T follicular helper cell (primary cell): Measurements from ENCODE around the gene FBLN5.
A peak's percentile ranks its signal among the peaks of the same experiment; 100 is the strongest.
"Not testable (repeated sequence)": the region's sequence is repeated elsewhere in the genome, so short reads cannot be mapped to it uniquely, and the experiment has no call there.

Source experiments
- DNase-seq: peaks from one replicate; pipeline ENCODE4 v3.0.0-alpha.2; 2020; ENCODE audit warnings: low read depth

FBLN5 gene

DNA sequence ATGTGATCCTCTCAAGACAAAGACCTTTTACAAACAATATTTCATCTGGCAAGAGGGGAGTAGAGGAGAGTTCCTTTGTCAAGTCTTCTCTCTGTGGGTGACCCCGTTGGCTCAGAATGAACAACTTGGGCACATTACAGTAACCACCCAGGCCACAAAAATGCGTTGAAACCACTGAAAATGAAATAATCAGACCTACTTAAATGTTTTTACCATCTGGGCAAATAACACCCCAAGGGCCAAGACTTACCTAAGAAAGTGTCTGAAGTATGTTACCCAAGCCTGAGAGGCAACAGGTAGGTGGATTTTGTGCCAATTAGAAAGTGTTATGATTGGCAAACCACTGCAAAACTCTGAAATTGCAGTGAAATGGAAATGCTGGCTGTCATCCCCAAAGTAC lies 81.4 kb downstream of the FBLN5 start:
- no peak for DNase-seq

DNA sequence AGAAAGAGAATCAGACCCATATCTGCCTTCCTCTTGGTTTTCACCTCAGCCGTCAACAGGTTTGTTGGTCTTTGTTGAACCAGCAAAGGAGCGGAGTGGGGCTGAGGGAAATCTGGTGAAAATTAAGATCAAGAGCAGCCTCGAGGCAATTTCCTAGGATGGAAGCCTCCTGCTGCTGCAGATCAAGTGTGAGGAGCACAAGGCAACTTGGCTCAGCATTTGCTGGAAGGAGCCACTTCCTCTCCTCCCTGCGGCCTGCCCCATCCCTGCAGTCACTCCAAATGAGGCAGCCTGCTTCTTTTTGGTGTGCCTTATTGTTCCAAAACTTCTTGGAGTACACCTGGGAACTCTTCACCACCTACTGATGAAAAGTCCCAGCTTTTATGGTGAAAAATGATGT lies 85.1 kb downstream of the FBLN5 start:
- no peak for DNase-seq

GRCh38 chr14:91861091-91861490 lies 86.4 kb downstream of the FBLN5 start:
- no peak for DNase-seq

- no peak for DNase-seq
Measured at GRCh38 chr14:91860238-91860637, 87.3 kb downstream of the FBLN5 start.

- DNase-seq = no peak
Measured at GRCh38 chr14:91858536-91859275, 88.8 kb downstream of the FBLN5 start.

DNA sequence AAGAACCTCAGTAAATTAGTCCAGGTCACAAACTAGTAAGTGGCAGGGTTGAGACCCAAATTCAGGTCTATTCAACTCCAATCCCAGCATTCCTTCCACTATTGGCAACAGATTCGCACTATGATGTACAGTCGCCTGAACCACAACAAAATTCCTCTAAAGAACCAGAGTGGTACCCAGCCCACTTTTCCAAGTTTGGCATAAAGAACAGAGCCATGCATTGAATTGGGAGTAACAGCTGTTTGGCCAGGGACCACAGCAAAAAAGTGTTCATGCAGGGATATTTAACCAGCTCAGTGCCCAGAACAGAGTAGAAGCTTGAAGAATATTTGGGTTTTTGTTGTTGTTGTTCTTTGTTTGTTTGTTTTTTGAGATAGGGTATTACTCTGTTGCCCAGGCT lies 89.9 kb downstream of the FBLN5 start:
- no peak for DNase-seq

DNA sequence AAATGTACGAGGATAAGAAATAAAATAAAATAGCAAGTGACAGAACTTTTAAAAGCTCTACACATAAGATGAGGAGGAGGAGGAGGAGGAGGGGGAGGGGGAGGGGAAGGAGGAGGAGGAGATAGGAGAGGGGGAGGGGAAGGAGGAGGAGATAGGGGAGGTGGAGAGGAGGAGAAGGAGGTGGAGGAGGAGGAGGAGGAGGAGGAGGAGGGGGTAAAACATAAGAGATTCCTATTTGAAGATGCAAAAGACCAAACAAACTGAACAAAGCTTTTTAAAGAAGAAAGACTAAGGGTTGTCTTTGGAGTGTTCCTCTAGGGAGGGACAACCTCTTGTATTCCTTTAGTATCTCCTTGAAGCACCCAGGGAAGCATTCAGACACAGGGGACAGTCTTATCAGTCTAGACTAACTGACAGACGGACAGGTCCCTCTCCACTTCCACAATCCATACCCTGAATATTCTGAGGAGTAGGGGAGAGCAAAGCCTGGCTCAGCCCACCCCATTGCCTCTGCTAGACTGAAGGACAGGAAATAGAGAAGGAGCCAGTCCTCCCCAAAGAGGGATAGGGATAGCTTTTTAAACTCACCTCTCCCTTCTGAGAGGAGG lies 93.1 kb downstream of the FBLN5 start:
- no peak for DNase-seq

DNA sequence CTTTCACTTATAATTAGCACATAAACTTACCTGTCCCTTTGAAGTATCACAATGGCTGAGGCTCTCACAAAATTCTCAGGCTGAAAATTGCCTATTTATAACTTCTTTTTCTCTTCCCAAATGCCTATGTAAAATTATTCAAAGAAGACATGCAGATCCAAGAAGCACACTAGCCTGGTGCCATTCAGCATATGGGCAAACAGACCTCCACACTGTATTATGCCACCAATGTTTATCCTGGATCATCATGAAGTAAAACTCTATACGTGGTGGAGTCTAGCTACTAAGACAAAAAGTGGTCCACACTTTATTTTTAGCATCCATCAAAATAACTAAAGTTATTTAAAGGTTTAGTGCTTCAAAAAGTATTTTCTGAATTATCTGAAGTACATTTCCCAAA lies 95.9 kb downstream of the FBLN5 start:
- DNase-seq = no peak

DNA sequence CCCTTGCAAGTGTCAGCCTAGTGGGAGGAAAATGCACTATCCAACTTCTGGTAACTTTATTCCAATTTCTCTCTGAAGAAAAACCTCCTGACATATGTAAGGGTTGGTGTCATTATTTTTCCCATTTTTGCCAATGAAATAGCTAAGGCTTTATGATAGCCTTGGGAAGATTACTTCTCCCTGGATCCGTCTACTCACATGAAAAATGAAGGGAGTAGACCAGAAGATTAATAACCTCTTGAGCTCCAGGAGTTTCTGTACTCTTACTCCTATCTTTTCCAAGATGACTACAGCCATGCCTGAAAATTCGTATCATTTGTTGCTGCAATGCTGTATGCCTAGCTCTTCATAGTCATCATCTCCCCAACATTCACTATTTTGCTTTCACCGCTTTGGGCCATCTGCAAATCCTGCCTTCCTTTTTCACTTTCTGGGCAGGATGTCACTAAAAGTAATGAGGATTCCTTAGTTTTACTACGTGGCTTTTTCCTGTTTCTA lies 98.9 kb downstream of the FBLN5 start:
- DNase-seq = no peak

DNA sequence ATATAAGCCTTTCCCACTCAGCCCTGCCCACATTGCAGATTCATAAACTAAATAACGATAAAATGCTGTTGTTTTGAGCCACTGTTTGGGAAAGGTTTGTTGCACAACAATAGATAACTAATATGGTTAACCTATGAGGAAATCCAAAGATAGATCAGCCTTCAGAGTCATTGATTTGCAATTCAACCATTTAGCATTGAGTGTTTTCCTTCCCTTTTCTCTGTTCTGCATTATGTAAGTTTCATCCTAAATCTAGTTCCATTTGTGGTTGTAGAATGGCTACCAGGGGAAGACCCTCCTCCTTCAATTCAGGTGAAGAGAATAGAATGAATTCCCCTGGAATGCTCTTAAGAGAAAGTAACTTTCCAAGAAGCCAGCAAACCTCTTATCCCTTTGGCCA lies 99.8 kb downstream of the FBLN5 start:
- DNase-seq = no peak

GRCh38 chr14:91845652-91846051 lies 101.8 kb downstream of the FBLN5 start:
- no peak for DNase-seq

DNA sequence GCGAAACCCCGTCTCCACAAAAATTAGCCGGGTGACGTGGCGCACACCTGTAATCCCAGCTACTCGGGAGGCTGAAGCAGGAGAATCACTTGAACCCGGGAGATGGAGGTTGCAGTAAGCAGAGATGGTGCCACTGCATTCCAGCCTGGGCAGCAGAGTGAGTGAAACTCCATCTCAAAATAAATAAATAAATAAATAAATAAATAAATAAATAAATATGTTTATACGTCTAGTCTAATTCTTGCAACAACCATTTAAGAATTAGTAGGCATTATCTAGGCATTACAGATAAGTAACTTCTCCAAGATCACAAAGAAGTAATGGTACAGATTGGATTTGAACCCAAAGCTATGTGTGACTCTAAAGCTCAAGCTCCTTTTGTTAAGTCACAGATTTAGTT lies 102.4 kb downstream of the FBLN5 start:
- DNase-seq = not testable (repeated sequence)

DNA sequence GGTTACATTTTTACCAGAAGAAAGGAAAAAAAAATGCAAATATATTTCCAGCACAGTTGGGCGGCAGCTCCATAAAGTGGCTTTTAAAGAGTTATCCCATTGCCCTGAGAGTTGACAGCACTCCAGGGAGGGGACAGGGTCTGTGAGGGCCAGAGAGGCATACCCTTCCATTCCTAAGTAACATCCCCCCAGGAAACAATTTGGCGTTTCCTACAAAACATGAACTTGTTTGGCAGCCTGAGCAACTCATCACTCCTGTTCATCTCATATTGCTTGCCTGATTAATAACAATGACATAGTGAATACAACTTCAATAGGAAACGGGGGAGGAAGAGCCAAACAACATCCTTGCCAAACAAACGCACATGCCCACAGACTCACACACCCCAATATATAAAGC lies 103.5 kb downstream of the FBLN5 start:
- DNase-seq = no peak

GRCh38 chr14:91843437-91843836 lies 104.1 kb downstream of the FBLN5 start:
- no peak for DNase-seq

DNA sequence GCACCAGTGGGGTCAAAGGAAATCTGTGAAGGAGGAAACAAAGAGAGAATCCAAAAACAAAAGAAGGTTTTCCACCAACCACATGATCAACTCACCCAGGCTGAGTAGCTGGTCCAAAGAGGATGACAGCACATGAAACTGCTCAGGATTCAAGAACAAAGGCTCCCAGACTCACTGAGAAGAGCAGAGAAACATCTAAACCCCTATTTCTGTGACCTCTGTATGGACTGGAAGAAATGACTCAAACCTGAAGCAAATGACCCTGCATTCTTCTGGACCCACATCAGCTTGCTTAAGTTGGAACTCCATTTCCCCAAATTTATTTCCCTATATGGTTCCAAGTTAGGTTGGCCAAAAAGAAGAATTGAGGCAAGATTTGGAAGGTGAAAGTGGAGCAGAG lies 106.4 kb downstream of the FBLN5 start:
- DNase-seq = no peak

DNA sequence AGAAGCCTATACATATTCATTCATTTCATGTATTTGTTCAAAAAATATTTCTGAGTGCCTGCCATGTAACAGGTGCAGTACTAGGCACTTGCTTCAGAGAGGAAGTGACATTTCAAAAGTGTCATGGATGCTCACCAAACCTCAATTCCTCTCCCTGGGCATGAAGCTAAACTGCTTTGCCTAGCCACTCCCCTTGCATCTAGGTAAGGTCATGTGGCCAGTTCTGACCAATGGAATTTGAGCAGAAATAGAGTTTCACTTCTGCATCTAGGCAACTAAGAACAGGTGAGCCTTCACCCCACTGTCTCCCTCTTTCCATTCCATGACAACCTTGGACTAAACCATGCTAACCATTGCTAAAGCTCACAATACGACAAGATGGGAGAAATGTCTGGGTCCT lies 107.7 kb downstream of the FBLN5 start:
- DNase-seq = no peak

- DNase-seq = no peak
Measured at GRCh38 chr14:91837076-91837475, 110.4 kb downstream of the FBLN5 start.

DNA sequence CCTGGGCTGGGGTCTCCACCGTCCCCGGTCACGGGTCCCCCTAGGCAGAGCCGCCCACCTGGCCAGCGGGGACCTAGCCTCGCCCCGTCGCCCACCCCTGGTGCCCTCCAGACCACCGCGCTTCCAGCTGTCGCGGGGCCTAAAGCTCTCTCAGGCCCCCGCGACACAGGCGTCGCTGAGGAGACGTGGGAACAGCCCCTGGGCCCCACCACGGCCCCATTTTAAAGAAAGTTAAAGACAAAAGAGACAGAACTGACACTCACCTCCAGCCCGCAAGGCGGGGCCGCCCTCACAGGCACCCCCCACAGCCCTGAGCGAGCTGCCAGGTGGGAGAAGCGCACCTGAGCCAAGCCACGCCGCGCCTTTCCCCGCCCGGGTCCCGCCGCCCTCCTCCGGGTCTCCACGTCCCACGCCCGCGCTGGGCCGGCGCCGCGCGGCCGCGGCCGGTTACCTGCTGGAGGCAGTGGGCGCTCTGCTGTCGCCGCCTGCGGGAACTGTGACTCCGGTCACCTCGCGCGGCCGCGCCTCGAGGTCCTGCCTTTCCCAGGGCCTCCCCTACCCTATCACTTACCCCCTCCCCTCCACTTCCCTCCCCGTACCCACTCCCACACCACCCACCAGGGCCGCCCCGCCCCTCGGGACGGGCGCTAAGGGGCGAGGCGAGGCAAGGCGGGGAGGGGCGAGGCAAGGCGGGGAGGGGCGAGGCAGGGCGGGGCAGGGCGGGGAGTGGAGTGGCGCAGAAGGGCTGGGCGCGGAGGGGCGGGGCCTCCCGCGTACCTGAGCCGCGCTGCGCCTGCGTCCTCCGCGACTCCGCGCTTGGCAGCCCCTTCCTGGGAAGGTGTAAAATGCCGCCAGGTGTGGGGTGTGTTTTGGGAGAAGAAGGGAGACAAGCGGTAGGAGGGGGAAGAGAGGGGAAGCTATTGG lies 111.3 kb downstream of the FBLN5 start:
- DNase-seq = peak; percentile 92

DNA sequence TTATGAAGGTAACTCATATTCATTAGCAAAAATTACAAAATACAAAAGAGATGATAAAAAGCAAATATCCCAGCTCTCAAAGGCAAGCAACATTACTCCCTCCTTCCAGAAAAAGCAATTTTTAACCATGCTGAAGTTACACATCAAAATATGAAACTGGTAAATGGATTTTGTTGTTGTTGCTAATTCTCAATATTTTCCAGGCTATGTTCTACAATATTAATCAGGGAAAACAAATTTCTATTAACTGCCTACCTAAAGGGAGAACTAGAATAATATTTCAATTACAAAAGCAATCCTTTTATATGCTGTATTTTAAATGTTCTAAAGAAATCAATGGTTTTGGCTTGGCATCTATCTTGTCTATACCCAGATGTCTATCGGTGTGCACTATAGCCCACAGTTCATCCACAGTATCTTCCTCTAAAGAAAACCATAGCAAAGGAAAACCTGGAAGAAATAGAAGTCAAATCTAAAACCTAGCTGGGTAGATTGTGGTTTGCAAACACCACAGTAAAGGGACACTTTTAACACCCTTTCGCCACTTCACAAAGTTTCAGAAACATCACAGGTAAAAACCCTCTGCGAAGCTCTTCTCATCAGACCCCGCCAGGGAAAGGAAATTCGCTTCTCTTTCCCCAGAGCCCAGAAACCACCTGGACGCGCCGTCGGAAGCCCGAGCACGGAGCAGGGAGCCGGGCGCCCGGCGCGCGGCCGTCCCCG lies 112.1 kb downstream of the FBLN5 start:
- no peak for DNase-seq

- DNase-seq = no peak
Measured at GRCh38 chr14:91834571-91834970, 112.9 kb downstream of the FBLN5 start.

- DNase-seq = no peak
Measured at GRCh38 chr14:91831337-91831736, 116.2 kb downstream of the FBLN5 start.

GRCh38 chr14:91830777-91831176 lies 116.7 kb downstream of the FBLN5 start:
- DNase-seq = no peak
